SU-DHL-6 (cell line): Measurements from ENCODE around the gene GABPA.
"Not testable (repeated sequence)": the region's sequence is repeated elsewhere in the genome, so short reads cannot be mapped to it uniquely, and the experiment has no call there.

Experiments used
- H2AFZ ChIP-seq: fragments of 200-600 bp; sonication (generic); 2 replicates; pipeline ENCODE4 v1.6.1; 2014; ENCODE audit warnings: low read depth, mild to moderate bottlenecking, moderate library complexity, mixed read lengths, antibody characterized with exemption, low read length; ENCODE audit not compliant: severe bottlenecking
- H3F3A ChIP-seq: fragments of 200-600 bp; shearing (Covaris generic); 2 replicates; pipeline ENCODE4 v1.6.0; 2016; ENCODE audit warnings: antibody characterized with exemption, mild to moderate bottlenecking; ENCODE audit not compliant: insufficient read depth
- H3K27ac ChIP-seq: fragments of 200-600 bp; sonication (generic); 2 replicates; pipeline ENCODE4 v1.5.1; 2016; ENCODE audit warnings: low read depth, mild to moderate bottlenecking, low read length, moderate library complexity, mixed read lengths
- H3K27me3 ChIP-seq: fragments of 200-600 bp; sonication (generic), shearing (Covaris generic); 2 replicates; pipeline ENCODE4 v1.6.0; 2014; ENCODE audit warnings: mild to moderate bottlenecking, low read length
- H3K36me3 ChIP-seq: fragments of 200-600 bp; sonication (generic); 2 replicates; pipeline ENCODE4 v1.6.1; 2014; ENCODE audit warnings: mild to moderate bottlenecking, low read length, mixed read lengths
- H3K4me2 ChIP-seq: fragments of 300-600, 200-600 bp; shearing (Covaris generic), sonication (generic); 2 replicates; pipeline ENCODE4 v1.6.0; 2014; ENCODE audit warnings: low read length, low read depth, mild to moderate bottlenecking; ENCODE audit not compliant: poor library complexity, severe bottlenecking
- H3K4me3 ChIP-seq: fragments of 200-600 bp; sonication (generic); 2 replicates; pipeline ENCODE4 v1.5.1; 2014; ENCODE audit warnings: antibody characterized with exemption, low read length, mild to moderate bottlenecking, mixed read lengths; ENCODE audit not compliant: insufficient read depth, poor library complexity, severe bottlenecking
- H3K79me2 ChIP-seq: fragments of 200-600 bp; sonication (generic); 2 replicates; pipeline ENCODE4 v1.6.1; 2014; ENCODE audit warnings: mild to moderate bottlenecking, low read length, moderate library complexity; ENCODE audit not compliant: insufficient read depth
- H3K9ac ChIP-seq: fragments of 200-600 bp; sonication (generic); 2 replicates; pipeline ENCODE4 v1.7.0; 2014; ENCODE audit warnings: mild to moderate bottlenecking, low read length
- H3K9me2 ChIP-seq: fragments of 200-600 bp; sonication (generic); replicated peaks from 2 replicates; pipeline ENCODE4 v1.6.1; 2014; ENCODE audit warnings: low read length; ENCODE audit not compliant: insufficient read depth
- H3K9me3 ChIP-seq: fragments of 200-600 bp; sonication (generic); 2 replicates; pipeline ENCODE4 v1.6.1; 2014; ENCODE audit warnings: low read length, mixed read lengths; ENCODE audit not compliant: insufficient read depth
- H4K20me1 ChIP-seq: fragments of 200-600 bp; sonication (generic); 2 replicates; pipeline ENCODE4 v1.6.1; 2014; ENCODE audit warnings: low read depth, mild to moderate bottlenecking, antibody characterized with exemption, low read length, moderate library complexity, mixed read lengths
- CTCF ChIP-seq: fragments of 200-600 bp; sonication (generic); IDR thresholded peaks from one replicate; pipeline ENCODE4 v1.5.1; 2017; ENCODE audit warnings: antibody characterized with exemption, mild to moderate bottlenecking, low read length, moderate library complexity; ENCODE audit not compliant: insufficient read depth, poor library complexity, severe bottlenecking
- EZH2phosphoT487 ChIP-seq: fragments of 200-600 bp; sonication (generic), shearing (Covaris generic); conservative IDR thresholded peaks from 2 replicates; pipeline ENCODE4 v1.6.1; 2018; ENCODE audit warnings: mild to moderate bottlenecking, antibody characterized with exemption, low read length, moderate library complexity, mixed read lengths

The GABPA gene

DNA sequence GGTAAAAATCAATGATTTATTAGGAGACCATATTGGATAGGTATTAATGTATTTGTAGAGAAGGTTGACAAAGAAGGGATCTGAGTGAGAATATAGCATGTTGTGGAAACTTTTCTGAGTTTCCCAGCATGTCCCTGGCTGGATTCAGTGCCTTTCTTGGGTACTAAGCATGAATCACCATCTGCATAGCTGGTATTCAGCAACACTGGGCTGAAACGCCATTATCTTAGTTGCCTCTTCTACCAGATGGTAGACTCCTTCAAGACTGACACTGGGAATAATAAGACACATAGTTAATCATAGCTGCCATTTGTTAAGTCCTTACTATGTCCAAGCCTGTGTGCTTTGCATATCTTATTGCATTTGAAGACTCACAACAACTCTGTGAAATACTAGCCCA is 45.5 kb upstream of the GABPA start:
- H4K20me1 ChIP-seq, result no peaks in the 10 kb centered on the region
- H3K9ac ChIP-seq, result no peak overlapping the region
- H3K79me2 ChIP-seq, result no peaks in the 10 kb centered on the region
- H3K9me2 ChIP-seq, result no peaks in the 10 kb centered on the region
- no peak overlapping the region for H3K27ac ChIP-seq
- TF ChIP-seq CTCF (no peak), EZH2phosphoT487 (no peak)
- no peaks in the 10 kb centered on the region for H3K9me3 ChIP-seq
- no peak overlapping the region for H2AFZ ChIP-seq
- no peaks in the 10 kb centered on the region for H3K27me3 ChIP-seq
- no peaks in the 10 kb centered on the region for H3F3A ChIP-seq
- no peaks in the 10 kb centered on the region for H3K36me3 ChIP-seq
- no peak overlapping the region for H3K4me3 ChIP-seq
- no peak overlapping the region for H3K4me2 ChIP-seq

DNA sequence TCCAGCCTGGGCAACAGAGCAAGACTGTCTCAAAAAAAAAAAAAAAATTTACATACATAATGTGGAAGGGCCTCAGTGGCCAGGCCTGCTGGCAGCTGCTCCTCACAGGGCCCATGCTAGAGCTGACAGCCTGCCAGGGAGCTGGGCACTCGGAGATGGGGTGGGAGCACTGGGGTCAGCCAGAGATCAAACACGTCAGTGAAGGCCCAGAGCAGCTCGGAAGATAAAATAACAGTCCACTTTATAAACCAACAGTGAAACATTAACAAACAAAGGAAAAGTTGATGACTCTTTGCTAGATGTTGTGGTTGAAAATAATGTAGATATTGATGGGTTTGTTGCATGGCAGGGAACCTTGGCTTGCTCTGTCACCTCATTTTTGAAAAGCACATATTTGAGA is 42.8 kb upstream of the GABPA start:
- Histone ChIP-seq H3K36me3 (no peaks in the 10 kb centered on the region), H3K9me2 (no peaks in the 10 kb centered on the region), H3K4me3 (no peak overlapping the region), H2AFZ (no peak overlapping the region), H3K9me3 (no peaks in the 10 kb centered on the region), H3K27ac (no peak overlapping the region), H4K20me1 (no peaks in the 10 kb centered on the region), H3F3A (no peaks in the 10 kb centered on the region), H3K4me2 (no peak overlapping the region), H3K9ac (no peak overlapping the region), H3K27me3 (no peaks in the 10 kb centered on the region), H3K79me2 (no peaks in the 10 kb centered on the region)
- TF ChIP-seq EZH2phosphoT487 (no peak), CTCF (no peak)

DNA sequence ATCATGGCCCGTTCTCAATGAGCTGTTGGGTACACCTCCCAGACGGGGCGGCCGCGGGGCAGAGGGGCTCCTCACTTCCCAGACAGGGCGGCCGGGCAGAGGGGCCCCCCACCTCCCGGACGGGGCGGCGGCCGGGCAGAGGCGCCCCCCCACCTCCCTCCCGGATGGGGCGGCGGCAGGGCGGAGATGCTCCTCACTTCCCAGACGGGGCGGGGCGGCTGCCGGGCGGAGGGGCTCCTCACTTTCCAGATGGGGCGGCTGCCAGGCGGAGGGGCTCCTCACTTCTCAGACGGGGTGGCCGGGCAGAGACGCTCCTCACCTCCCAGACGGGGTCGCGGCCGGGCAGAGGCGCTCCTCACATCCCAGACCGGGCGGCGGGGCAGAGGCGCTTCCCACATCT is 39.3 kb upstream of the GABPA start:
- H4K20me1 ChIP-seq, H3K9me2 ChIP-seq, H3K4me3 ChIP-seq, H2AFZ ChIP-seq, H3K79me2 ChIP-seq, H3K4me2 ChIP-seq, H3K27ac ChIP-seq, H3K36me3 ChIP-seq, H3F3A ChIP-seq, H3K27me3 ChIP-seq, H3K9me3 ChIP-seq, H3K9ac ChIP-seq: not testable (repeated sequence)

DNA sequence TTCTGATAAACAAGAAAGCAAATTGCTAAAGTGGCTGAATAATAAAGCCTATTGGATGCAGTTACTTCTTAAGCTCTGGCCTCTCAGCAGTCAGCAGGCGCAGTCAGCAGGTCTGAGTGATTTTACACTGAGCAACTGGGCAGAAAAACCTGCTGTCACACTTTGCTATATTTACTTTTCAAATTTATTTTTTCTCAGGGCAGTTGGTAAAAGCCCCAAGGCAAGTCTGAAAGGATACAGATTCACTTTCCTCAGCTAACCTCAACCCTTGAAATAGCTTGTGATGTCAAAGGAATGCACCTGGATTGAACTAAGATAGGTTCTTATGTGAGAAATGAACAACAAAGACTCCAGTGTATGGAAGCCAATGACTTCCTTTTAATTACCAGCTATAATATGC is 34.0 kb upstream of the GABPA start:
- no peak overlapping the region for H3K4me2 ChIP-seq
- no peaks in the 10 kb centered on the region for H3K79me2 ChIP-seq
- no peak overlapping the region for H3K9ac ChIP-seq
- H3K27me3 ChIP-seq, result no peaks in the 10 kb centered on the region
- no peak overlapping the region for H3K27ac ChIP-seq
- no peak overlapping the region for H2AFZ ChIP-seq
- no peak overlapping the region for H3K4me3 ChIP-seq
- H3K9me3 ChIP-seq, result no peaks in the 10 kb centered on the region
- TF ChIP-seq EZH2phosphoT487, result no peak
- no peak for TF ChIP-seq CTCF
- no peaks in the 10 kb centered on the region for H3K9me2 ChIP-seq
- H3K36me3 ChIP-seq, result no peaks in the 10 kb centered on the region
- H3F3A ChIP-seq, result 0 out of 2 replicates have a peak, but pooled peaks cover 5% of the 10 kb centered on the region
- H4K20me1 ChIP-seq, result no peaks in the 10 kb centered on the region
